ENCODE results near the gene TNFRSF1B.

The TNFRSF1B gene

GRCh38 chr1:12245116-12245515 is 78.3 kb downstream of the TNFRSF1B start:
- Histone ChIP-seq H3K9me3 (ENCODE audit: control insufficient read depth, insufficient read depth, low read depth, low read length) (no peaks in the 10 kb centered on the region), H3K4me1 (ENCODE audit: control insufficient read depth, insufficient read depth, low read length) (no peaks in the 10 kb centered on the region), H3K27ac (ENCODE audit: extremely low read depth, low read depth, low read length) (no peak overlapping the region), H3K36me3 (ENCODE audit: control insufficient read depth in 2 of 2, insufficient read depth in 1 of 2, low read length in 2 of 2) (peaks cover 26 to 82% of the 10 kb centered on the region in 2 experiments), H3K4me3 (ENCODE audit: low read depth, low read length) (no peak overlapping the region)
- TF ChIP-seq ZNF211 (tag by site-specific recombination; IDR thresholded peaks at IDR 0.05; ENCODE audit: low read depth) (no peak), ZNF311 (tag by site-specific recombination; IDR thresholded peaks at IDR 0.05; ENCODE audit: borderline replicate concordance) (no peak), KLF8 (tag by site-specific recombination; IDR thresholded peaks at IDR 0.05) (no peak), ZNF335 (tag by site-specific recombination; conservative IDR thresholded peaks at IDR 0.05) (no peak), RBAK (tag by site-specific recombination; IDR thresholded peaks at IDR 0.05) (no peak), KLF10 (tag by site-specific recombination; IDR thresholded peaks at IDR 0.05) (no peak), KLF17 (tag by site-specific recombination; IDR thresholded peaks at IDR 0.05) (no peak), ZSCAN5A (tag by site-specific recombination; IDR thresholded peaks at IDR 0.05) (no peak), ZNF521 (tag by site-specific recombination; IDR thresholded peaks at IDR 0.05) (no peak), ZNF394 (tag by site-specific recombination; IDR thresholded peaks at IDR 0.05; ENCODE audit: borderline replicate concordance) (no peak), ZNF658 (tag by site-specific recombination; IDR thresholded peaks at IDR 0.05) (no peak), ZNF654 (tag by site-specific recombination; IDR thresholded peaks at IDR 0.05; ENCODE audit: low read depth) (no peak), ZNF18 (tag by site-specific recombination; IDR thresholded peaks at IDR 0.05) (no peak), OSR2 (tag by site-specific recombination; IDR thresholded peaks at IDR 0.05) (no peak), ZSCAN18 (tag by site-specific recombination; IDR thresholded peaks at IDR 0.05) (no peak), ZNF747 (tag by site-specific recombination; IDR thresholded peaks at IDR 0.05) (no peak), ZNF146 (tag by site-specific recombination; IDR thresholded peaks at IDR 0.05) (no peak), ZNF398 (tag by site-specific recombination; IDR thresholded peaks at IDR 0.05) (no peak)
- ChIA-PET POLR2A (no interaction called here), CTCF (interaction anchor here (0.6 to 1.7 kb wide), 4 partner anchors 17 to 1540 kb away, joined by 3 to 8 read pairs (median 4); no protein-coding TSS in a partner anchor)

GRCh38 chr1:12245733-12246132 is 78.9 kb downstream of the TNFRSF1B start:
- Histone ChIP-seq H3K27ac (ENCODE audit: extremely low read depth, low read depth, low read length) (no peak overlapping the region), H3K4me1 (ENCODE audit: control insufficient read depth, insufficient read depth, low read length) (no peaks in the 10 kb centered on the region), H3K4me3 (ENCODE audit: low read depth, low read length) (no peak overlapping the region), H3K9me3 (ENCODE audit: control insufficient read depth, insufficient read depth, low read depth, low read length) (no peaks in the 10 kb centered on the region), H3K36me3 (ENCODE audit: control insufficient read depth in 2 of 2, insufficient read depth in 1 of 2, low read length in 2 of 2) (peaks cover 26 to 88% of the 10 kb centered on the region in 2 experiments)
- CTCF ChIA-PET: interaction anchor here (0.6 to 1.7 kb wide), 4 partner anchors 18 to 1540 kb away, joined by 3 to 4 read pairs (median 4); no protein-coding TSS in a partner anchor
- POLR2A ChIA-PET: no interaction called here
- TF ChIP-seq ZBTB10 (tag by site-specific recombination; IDR thresholded peaks at IDR 0.05) (no peak), PRDM1 (tag by site-specific recombination; IDR thresholded peaks at IDR 0.05) (no peak), ZNF621 (tag by site-specific recombination; IDR thresholded peaks at IDR 0.05) (no peak)

Data from HEK293 (cell line).